Measurements from ENCODE around the gene CMPK1. TPM values are rescaled to one million over a fixed set of nuclear protein-coding genes. Genes with fewer than 3 reads are reported as not detected.

The CMPK1 gene
- total and polyA plus RNA-seq, 2 of the 8 experiments (the other 6 are each of a cell fraction or from before 2014, with no cell fraction given), result 6.0 to 36.9 TPM

- TF ChIP-seq CTCF (IDR thresholded peaks at IDR 0.05; ENCODE audit: control extremely low read depth in 1 of 3, insufficient read depth in 1 of 3, low read depth in 1 of 3, low read length in 3 of 3) (no peak), NRF1 (IDR thresholded peaks at IDR 0.05; ENCODE audit: low read depth, low read length) (no peak), FOSL1 (IDR thresholded peaks at IDR 0.05; ENCODE audit: insufficient read depth, low read depth, low read length) (no peak), SUZ12 (IDR thresholded peaks at IDR 0.05; ENCODE audit: low read length) (no peak), TAF7 (optimal IDR thresholded peaks at IDR 0.05; ENCODE audit: borderline replicate concordance, low read depth, low read length) (no peak), JUND (IDR thresholded peaks at IDR 0.05; ENCODE audit: low read length) (no peak), EGR1 (IDR thresholded peaks at IDR 0.05; ENCODE audit: borderline replicate concordance, low read depth, low read length) (no peak), MAFK (IDR thresholded peaks at IDR 0.05; ENCODE audit: low read depth, low read length) (no peak)
These were observed 85.2 kb downstream of the CMPK1 start (continued) for GRCh38 chr1:47418681-47419325.
